GM19395 (cell line): ENCODE measurements around the gene GNG12.

Experiments
- ATAC-seq: cut with Tn5 transposase; IDR thresholded peaks from one replicate; pipeline ENCODE4 v1.9.1; 2021; ENCODE audit warnings: mild to moderate bottlenecking, moderate library complexity; ENCODE audit not compliant: unreplicated experiment

Gene GNG12

GRCh38 chr1:67788238-67788790 is 45.0 kb downstream of the GNG12 start:
- no peak for ATAC-seq

GRCh38 chr1:67787746-67788145 is 45.5 kb downstream of the GNG12 start:
- no peak for ATAC-seq

GRCh38 chr1:67785847-67786753 is 47.2 kb downstream of the GNG12 start:
- ATAC-seq, result no peak

GRCh38 chr1:67784545-67785186 is 48.6 kb downstream of the GNG12 start:
- ATAC-seq, result no peak

GRCh38 chr1:67780637-67781036 is 52.6 kb downstream of the GNG12 start:
- ATAC-seq, result no peak

GRCh38 chr1:67777440-67777839 is 55.8 kb downstream of the GNG12 start:
- ATAC-seq, result no peak

- no peak for ATAC-seq
Measured at GRCh38 chr1:67777016-67777415, 56.3 kb downstream of the GNG12 start.

GRCh38 chr1:67773462-67773861 is 59.8 kb downstream of the GNG12 start:
- no peak for ATAC-seq

- no peak for ATAC-seq
Measured at GRCh38 chr1:67771749-67772148, 61.5 kb downstream of the GNG12 start.

GRCh38 chr1:67771152-67771551 is 62.1 kb downstream of the GNG12 start:
- ATAC-seq, result no peak

GRCh38 chr1:67769633-67770256 is 63.5 kb downstream of the GNG12 start:
- no peak for ATAC-seq

- ATAC-seq, result no peak
Measured at GRCh38 chr1:67768480-67768879, 64.8 kb downstream of the GNG12 start.

- no peak for ATAC-seq
Measured at GRCh38 chr1:67767103-67767782, 66.0 kb downstream of the GNG12 start.

- peak; percentile 65 for ATAC-seq
Measured at GRCh38 chr1:67766141-67766978, 66.9 kb downstream of the GNG12 start.

GRCh38 chr1:67764633-67765032 is 68.6 kb downstream of the GNG12 start:
- no peak for ATAC-seq

- no peak for ATAC-seq
Measured at GRCh38 chr1:67761730-67762129, 71.5 kb downstream of the GNG12 start.

GRCh38 chr1:67761091-67761490 is 72.2 kb downstream of the GNG12 start:
- ATAC-seq, result no peak

GRCh38 chr1:67760030-67760821 is 73.0 kb downstream of the GNG12 start:
- peak; percentile 100 for ATAC-seq

- ATAC-seq, result peak; percentile 41
Measured at GRCh38 chr1:67759692-67760029, 73.6 kb downstream of the GNG12 start.
